ENCODE data around the gene CCDC89.
"Not testable (repeated sequence)": the region's sequence is repeated elsewhere in the genome, so short reads cannot be mapped to it uniquely, and the experiment has no call there.

CCDC89 gene

DNA sequence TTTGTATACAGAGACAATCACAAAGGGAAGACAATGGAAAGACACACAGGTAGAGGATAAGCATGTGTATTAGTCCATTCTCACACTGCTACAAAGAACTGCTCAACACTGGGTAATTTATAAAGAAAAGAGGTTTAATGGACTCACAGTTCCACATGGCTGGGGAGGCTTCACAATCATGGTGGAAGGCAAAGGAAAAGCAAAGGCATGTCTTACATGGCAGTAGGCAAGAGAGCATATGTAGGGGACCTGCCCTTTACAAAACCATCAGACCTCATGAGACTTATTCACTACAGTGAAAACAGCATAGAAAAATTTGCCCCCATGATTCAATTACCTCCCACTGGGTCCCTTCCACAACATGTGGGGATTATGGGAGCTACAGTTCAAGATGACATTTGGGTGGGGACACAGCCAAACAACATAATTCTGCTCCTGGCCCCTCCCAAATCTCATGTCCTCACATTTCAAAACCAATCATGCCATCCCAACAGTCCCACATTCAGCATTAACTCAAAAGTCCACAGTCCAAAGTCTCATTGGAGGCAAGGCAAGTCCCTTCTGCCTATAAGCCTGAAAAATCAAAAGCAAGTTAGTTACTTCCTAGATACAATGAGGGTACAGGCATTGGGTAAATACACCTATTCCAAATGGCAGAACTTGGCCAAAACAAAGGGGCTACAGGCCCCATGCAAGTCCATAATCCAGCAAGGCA is 14.9 kb downstream of the CCDC89 start:
- not testable (repeated sequence) for ATAC-seq; H3K27ac Mint-ChIP-seq; DNase-seq; H3K36me3 Mint-ChIP-seq (ENCODE audit: low read depth); H3K9me3 Mint-ChIP-seq; H3K4me1 Mint-ChIP-seq; H3K27me3 Mint-ChIP-seq; H3K4me3 Mint-ChIP-seq

DNA sequence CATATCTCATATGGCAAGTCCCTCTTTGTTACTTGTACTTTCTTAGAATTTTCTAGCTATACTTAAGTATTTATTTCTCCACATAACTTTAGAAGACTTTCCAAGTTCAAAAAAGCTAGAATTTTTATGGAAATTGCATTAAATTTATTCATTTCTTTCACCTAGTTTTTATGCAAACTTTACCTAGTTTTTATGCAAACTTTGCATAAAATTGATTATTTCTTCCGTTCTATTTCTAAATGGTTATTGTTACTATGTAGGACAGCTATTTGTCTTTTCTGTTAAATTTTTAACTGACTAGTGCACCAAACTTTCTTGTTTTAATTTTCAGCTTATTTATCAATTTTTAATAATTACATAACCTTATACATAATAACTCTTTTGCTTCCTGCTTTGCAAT is 17.8 kb downstream of the CCDC89 start:
- DNase-seq (no peak), ATAC-seq (no peak)
- H3K36me3 Mint-ChIP-seq (ENCODE audit: low read depth) = peaks cover 10% of the 10 kb centered on the region
- H3K27ac Mint-ChIP-seq = no peak overlapping the region
- H3K4me1 Mint-ChIP-seq = peaks cover 12% of the 10 kb centered on the region
- no peak overlapping the region for H3K4me3 Mint-ChIP-seq
- H3K9me3 Mint-ChIP-seq = no peaks in the 10 kb centered on the region
- no peaks in the 10 kb centered on the region for H3K27me3 Mint-ChIP-seq

GRCh38 chr11:85666687-85667086 is 19.3 kb downstream of the CCDC89 start:
- no peak overlapping the region for H3K27ac Mint-ChIP-seq
- peaks cover 17% of the 10 kb centered on the region for H3K4me1 Mint-ChIP-seq
- no peak for DNase-seq
- no peak overlapping the region for H3K4me3 Mint-ChIP-seq
- H3K27me3 Mint-ChIP-seq = no peaks in the 10 kb centered on the region
- no peaks in the 10 kb centered on the region for H3K9me3 Mint-ChIP-seq
- H3K36me3 Mint-ChIP-seq (ENCODE audit: low read depth) = peaks cover 18% of the 10 kb centered on the region
- ATAC-seq = no peak

GRCh38 chr11:85665733-85666132 is 20.3 kb downstream of the CCDC89 start:
- Mint-ChIP-seq H3K4me1 (peaks cover 26% of the 10 kb centered on the region), H3K27ac (peak overlapping the region; percentile 89), H3K27me3 (no peaks in the 10 kb centered on the region), H3K9me3 (no peaks in the 10 kb centered on the region), H3K4me3 (peak overlapping the region; percentile 93), H3K36me3 (ENCODE audit: low read depth) (peaks cover 26% of the 10 kb centered on the region)
- ATAC-seq = no peak
- DNase-seq = no peak

DNA sequence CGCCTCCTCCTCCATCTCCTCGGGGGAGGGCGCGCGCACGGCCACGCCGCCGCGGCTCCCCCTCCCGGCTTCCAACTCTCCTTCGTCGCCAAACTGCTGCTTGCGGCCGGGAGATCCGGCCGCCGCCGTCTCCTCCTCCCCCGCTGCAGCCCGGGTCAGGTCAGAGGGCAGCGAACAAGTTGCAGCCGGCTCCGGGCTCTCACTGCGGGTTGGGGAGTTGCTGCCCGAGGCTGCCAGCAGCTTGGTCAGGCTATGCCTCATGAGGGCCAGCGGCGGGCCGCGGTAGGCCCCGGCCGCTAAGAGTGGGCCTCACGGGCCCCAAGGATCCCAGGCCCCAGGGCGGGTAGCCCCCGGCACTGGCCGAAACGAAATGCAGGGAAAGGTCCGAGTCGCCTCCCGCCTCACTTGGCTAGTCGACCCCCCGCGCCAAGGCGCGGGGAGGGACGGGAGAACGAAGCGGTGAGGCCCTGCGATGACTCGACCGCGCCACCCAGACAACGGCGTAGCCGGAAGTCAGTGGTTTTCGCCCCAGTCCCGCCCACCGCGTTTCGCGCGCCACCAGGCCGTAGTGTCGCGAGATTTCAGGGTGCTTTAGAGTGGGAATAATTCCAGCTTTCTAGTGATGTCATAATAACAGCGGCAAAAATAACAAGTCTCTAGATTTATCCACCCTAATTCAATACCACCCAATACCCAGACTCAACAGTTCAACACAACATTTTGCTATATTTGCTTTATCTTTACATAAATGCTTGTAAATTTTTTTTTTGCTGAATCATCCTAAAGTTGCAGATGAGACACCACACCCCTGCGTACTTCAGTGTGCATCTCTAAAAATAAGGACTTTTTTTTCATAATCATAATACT is 21.1 kb downstream of the CCDC89 start, which contains the start of gene CREBZF:
Gene CREBZF, minus strand, starts transcription at position 515 of the 867 bp plus-strand sequence. Its CDS starts 254 bp downstream, at position 261.
- Mint-ChIP-seq H3K9me3 (no peaks in the 10 kb centered on the region), H3K27ac (peak within 1 kb of the TSS; percentile 89), H3K36me3 (ENCODE audit: low read depth) (peaks cover 35% of the 10 kb centered on the region), H3K4me1 (peaks cover 35% of the 10 kb centered on the region), H3K27me3 (no peaks in the 10 kb centered on the region), H3K4me3 (peak within 1 kb of the TSS; percentile 93)
- DNase-seq (peak; percentile 97), ATAC-seq (peak; percentile 93)

- H3K9me3 Mint-ChIP-seq = no peaks in the 10 kb centered on the region
- DNase-seq (peak; percentile 87), ATAC-seq (peak; percentile 71)
- H3K4me3 Mint-ChIP-seq = peak overlapping the region; percentile 93
- H3K27me3 Mint-ChIP-seq = no peaks in the 10 kb centered on the region
- peaks cover 43% of the 10 kb centered on the region for H3K36me3 Mint-ChIP-seq (ENCODE audit: low read depth)
- peaks cover 43% of the 10 kb centered on the region for H3K4me1 Mint-ChIP-seq
- peak overlapping the region; percentile 89 for H3K27ac Mint-ChIP-seq
Measured at GRCh38 chr11:85663753-85664614, 22.0 kb downstream of the CCDC89 start.

GRCh38 chr11:85663080-85663752 is 22.8 kb downstream of the CCDC89 start:
- H3K36me3 Mint-ChIP-seq (ENCODE audit: low read depth) = peaks cover 49% of the 10 kb centered on the region
- peak overlapping the region; percentile 89 for H3K27ac Mint-ChIP-seq
- no peak for ATAC-seq
- H3K4me3 Mint-ChIP-seq = peak overlapping the region; percentile 93
- no peaks in the 10 kb centered on the region for H3K27me3 Mint-ChIP-seq
- no peak for DNase-seq
- no peaks in the 10 kb centered on the region for H3K9me3 Mint-ChIP-seq
- peaks cover 49% of the 10 kb centered on the region for H3K4me1 Mint-ChIP-seq

- peaks cover 57% of the 10 kb centered on the region for H3K4me1 Mint-ChIP-seq
- H3K9me3 Mint-ChIP-seq = no peaks in the 10 kb centered on the region
- H3K27ac Mint-ChIP-seq = peak overlapping the region; percentile 31
- peak overlapping the region; percentile 93 for H3K4me3 Mint-ChIP-seq
- DNase-seq (no peak), ATAC-seq (no peak)
- no peaks in the 10 kb centered on the region for H3K27me3 Mint-ChIP-seq
- H3K36me3 Mint-ChIP-seq (ENCODE audit: low read depth) = peaks cover 55% of the 10 kb centered on the region
Measured at GRCh38 chr11:85661972-85662664, 23.9 kb downstream of the CCDC89 start.

DNA sequence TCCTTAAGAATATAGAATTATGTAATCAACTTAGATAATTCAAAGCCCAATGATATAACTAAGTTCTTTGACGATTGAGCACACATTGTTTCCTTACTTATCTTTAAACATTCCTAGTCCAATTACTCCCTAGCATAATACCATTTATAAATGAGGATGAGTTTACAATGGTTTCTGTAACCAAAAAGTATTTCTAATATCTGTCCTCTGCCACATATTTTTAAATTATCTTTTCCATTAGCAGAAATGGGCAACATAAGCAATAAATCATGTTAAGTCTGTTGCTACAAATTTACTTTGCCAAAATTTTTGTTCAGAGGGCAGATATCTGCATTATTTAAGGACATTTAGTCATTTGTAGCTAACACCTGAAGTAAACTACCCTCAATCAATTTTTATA is 27.8 kb downstream of the CCDC89 start:
- no peaks in the 10 kb centered on the region for H3K9me3 Mint-ChIP-seq
- H3K27me3 Mint-ChIP-seq = no peaks in the 10 kb centered on the region
- no peak for ATAC-seq
- peaks cover 54% of the 10 kb centered on the region for H3K4me1 Mint-ChIP-seq
- peaks cover 63% of the 10 kb centered on the region for H3K36me3 Mint-ChIP-seq (ENCODE audit: low read depth)
- H3K4me3 Mint-ChIP-seq = no peak overlapping the region
- no peak for DNase-seq
- H3K27ac Mint-ChIP-seq = peak overlapping the region; percentile 42

DNA sequence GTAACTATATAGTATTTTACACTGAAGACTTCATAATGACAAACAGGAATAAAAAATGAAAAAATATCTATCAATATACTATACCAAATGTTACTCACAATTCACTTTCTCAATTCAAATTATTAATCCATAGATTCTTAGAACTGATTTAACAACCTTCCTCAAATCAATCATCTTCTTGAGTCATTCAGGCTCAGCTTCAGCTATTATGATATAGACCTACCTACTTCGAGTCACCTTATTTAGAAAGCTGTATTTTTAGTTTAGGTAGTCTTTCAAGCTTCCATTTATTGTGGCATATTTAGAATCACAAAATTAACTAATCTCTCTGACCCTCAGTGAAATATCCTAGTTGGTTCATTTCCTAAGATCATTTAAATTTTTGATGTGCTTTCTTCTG is 29.2 kb downstream of the CCDC89 start:
- Mint-ChIP-seq H3K27ac (peak overlapping the region; percentile 3), H3K4me3 (no peak overlapping the region), H3K4me1 (peaks cover 55% of the 10 kb centered on the region), H3K36me3 (ENCODE audit: low read depth) (peaks cover 65% of the 10 kb centered on the region), H3K27me3 (no peaks in the 10 kb centered on the region), H3K9me3 (no peaks in the 10 kb centered on the region)
- ATAC-seq (no peak), DNase-seq (no peak)

- H3K9me3 Mint-ChIP-seq, H3K27ac Mint-ChIP-seq, DNase-seq, H3K27me3 Mint-ChIP-seq, H3K4me3 Mint-ChIP-seq, ATAC-seq: not testable (repeated sequence)
- Mint-ChIP-seq H3K4me1 (peaks cover 46% of the 10 kb centered on the region), H3K36me3 (ENCODE audit: low read depth) (peaks cover 50% of the 10 kb centered on the region)
Measured at GRCh38 chr11:85654343-85654742, 31.7 kb downstream of the CCDC89 start.

DNA sequence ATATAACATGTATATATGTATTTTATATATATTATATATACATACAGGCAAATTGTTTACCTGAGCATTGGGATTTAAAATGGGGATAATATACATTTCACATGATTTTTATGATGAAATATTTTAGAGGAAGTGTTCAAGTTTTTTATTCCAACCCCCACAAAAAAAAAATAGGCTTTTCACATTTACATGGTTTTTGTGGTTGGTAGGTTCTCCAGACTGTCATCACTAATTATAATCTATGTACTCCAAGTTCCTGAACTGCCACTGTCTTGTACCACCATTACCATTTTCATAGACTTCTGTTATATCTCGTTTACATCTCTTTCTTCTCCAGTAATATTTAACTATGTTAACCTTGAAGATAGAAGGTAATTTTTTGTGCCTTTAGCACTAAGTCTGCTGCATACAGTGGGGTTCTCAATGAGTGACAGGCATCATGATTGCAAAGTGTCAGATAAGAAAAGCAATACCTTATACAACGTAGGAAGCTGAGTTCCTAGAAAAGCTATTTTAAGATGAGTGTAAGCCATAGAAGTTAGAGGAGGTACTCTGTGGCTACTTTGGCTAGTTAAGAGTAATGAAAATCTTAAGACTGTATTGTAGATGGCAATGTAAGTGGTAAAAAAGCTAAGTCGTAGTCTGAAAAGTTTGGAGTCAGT is 33.1 kb downstream of the CCDC89 start:
- DNase-seq = no peak
- H3K27me3 Mint-ChIP-seq = no peaks in the 10 kb centered on the region
- peak overlapping the region; percentile 30 for H3K27ac Mint-ChIP-seq
- H3K36me3 Mint-ChIP-seq (ENCODE audit: low read depth) = peaks cover 38% of the 10 kb centered on the region
- no peak for ATAC-seq
- H3K9me3 Mint-ChIP-seq = no peaks in the 10 kb centered on the region
- H3K4me1 Mint-ChIP-seq = peaks cover 47% of the 10 kb centered on the region
- H3K4me3 Mint-ChIP-seq = no peak overlapping the region

DNA sequence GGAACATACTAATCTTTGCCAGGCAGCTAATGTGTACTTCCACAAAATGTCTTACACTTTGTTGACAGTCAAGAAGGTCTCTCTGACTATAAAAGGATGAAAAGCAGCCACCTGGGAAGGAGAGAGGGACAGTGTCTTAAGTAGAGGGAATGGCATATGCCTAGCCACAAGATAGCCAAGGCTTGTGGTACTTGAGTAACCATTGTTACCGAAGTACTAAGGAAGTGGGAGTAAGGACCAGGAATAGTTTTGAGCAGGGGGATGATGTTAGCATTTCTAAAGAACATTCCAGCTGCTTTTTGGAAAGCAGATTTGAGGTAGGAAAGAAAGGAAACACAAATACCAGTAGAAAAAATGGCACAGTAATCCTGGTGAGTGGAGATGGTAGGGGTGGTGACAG is 34.9 kb downstream of the CCDC89 start:
- Mint-ChIP-seq H3K27me3 (no peaks in the 10 kb centered on the region), H3K4me3 (no peak overlapping the region), H3K36me3 (ENCODE audit: low read depth) (peaks cover 26% of the 10 kb centered on the region), H3K9me3 (no peaks in the 10 kb centered on the region), H3K27ac (peak overlapping the region; percentile 59), H3K4me1 (peaks cover 45% of the 10 kb centered on the region)
- no peak for ATAC-seq
- DNase-seq = no peak

All from activated naive CD8-positive, alpha-beta T cell treated with anti-CD3 and anti-CD28 coated beads, Interleukin-2, amount 50 U/mL, for 24 hours (primary cell).